Body of pancreas (tissue), 4 donors: ENCODE results near the gene ICE2.

ENCODE experiments used
- POLR2A ChIP-seq, 3 donors: fragments of 450-650 bp; IDR thresholded peaks; one replicate each; pipeline ENCODE4 v1.6.1; 2016; ENCODE audit warnings: antibody characterized with exemption in 3 of 3, mild to moderate bottlenecking in 2 of 3
- TF ChIP-seq, protein P1 (sequence below), 7 experiments: fragments of 450-650 bp in 4 of 7; fragments of 200-600 bp in 3 of 7; sonication (generic) in 3 of 7; IDR thresholded peaks; one replicate each; pipeline ENCODE4 v1.5.1; 2016 to 2019; ENCODE audit warnings: antibody characterized with exemption in 7 of 7

DNA sequence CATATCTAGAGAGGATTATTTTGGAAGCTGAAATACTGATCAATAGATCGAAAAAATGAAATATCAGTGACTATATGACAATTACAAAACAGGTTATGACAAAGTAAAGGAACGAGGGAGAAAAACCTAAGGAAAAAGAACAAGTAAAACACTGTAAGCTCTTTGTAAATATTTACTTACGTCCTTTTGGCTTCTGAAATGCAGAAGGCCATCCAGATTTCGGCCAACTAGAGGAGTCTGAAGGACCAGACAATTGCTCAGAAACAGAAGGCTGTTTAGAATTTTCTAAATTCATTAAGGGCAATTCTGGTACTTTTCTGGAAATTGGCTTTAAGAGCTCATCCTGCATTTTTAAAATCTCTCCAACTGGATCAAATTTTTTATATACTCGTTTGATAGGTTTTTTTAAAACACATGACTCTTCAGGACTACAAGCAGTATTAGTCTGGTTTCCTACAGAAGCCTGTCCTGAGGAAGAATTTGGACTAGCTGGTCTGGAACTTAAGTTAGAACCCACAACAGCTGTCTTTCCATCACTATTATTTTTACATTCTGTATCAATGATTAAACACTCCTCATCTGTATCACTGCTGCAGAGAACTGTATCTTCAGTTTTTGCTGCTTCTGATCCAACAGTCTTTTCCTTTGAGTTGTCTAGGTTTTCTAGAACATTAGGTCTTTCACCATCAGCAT is 30.1 kb downstream of the ICE2 start:
- TF ChIP-seq, protein P1, sequence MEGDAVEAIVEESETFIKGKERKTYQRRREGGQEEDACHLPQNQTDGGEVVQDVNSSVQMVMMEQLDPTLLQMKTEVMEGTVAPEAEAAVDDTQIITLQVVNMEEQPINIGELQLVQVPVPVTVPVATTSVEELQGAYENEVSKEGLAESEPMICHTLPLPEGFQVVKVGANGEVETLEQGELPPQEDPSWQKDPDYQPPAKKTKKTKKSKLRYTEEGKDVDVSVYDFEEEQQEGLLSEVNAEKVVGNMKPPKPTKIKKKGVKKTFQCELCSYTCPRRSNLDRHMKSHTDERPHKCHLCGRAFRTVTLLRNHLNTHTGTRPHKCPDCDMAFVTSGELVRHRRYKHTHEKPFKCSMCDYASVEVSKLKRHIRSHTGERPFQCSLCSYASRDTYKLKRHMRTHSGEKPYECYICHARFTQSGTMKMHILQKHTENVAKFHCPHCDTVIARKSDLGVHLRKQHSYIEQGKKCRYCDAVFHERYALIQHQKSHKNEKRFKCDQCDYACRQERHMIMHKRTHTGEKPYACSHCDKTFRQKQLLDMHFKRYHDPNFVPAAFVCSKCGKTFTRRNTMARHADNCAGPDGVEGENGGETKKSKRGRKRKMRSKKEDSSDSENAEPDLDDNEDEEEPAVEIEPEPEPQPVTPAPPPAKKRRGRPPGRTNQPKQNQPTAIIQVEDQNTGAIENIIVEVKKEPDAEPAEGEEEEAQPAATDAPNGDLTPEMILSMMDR (IDR thresholded peaks at IDR 0.05) = no peak
- no peak for TF ChIP-seq POLR2A (IDR thresholded peaks at IDR 0.05)
